ENCODE measurements around the gene GUCY1A2.

The GUCY1A2 gene

GRCh38 chr11:106998116-106998915 lies 20.0 kb downstream of the GUCY1A2 start:
- H3K4me3 ChIP-seq: no peak overlapping the region
- DNase-seq (ENCODE audit: low spot score): no peak
- no peak for TF ChIP-seq CTCF (IDR thresholded peaks at IDR 0.05)
- H3K27ac ChIP-seq: no peak overlapping the region

DNA sequence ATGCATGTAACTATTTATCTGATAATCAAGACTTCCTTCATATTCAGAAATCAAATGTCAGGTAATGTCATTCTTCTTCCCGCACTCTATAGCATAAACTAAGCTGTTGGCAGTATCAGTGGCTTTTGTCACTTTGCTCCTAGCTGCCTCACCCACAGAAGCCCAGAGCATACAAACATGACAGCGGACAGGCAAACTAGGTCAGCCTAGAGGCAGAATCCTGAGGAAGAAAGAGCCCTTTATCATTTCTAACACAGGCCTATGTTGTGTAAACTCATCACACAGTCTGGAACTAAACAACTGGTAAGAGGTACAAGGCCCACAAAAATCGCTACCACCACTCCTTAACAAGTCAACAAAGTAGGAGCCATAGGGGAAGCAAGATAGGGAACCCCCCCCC lies 21.0 kb downstream of the GUCY1A2 start:
- Histone ChIP-seq H3K27ac (no peak overlapping the region), H3K4me3 (no peak overlapping the region)
- DNase-seq (ENCODE audit: low spot score): no peak
- TF ChIP-seq CTCF (IDR thresholded peaks at IDR 0.05): no peak

DNA sequence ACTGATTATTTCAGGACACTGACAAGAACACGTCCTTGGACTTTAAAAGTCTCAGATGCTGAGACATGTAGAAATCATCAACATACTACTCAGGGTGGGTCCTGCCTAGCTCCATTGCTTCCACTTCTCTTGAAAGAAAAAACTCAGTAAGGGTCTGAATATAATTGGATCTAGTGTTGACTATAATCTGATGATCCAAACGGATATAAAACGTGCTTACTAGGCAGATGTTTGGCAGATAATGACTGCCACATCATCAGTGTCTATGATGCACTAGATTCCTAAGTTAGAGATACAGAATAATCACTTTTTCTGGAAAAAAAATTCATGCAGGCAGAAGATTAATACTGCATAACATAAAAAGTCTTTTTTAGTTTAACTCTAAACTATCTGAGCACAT lies 21.6 kb downstream of the GUCY1A2 start:
- no peak for DNase-seq (ENCODE audit: low spot score)
- TF ChIP-seq CTCF (IDR thresholded peaks at IDR 0.05): no peak
- Histone ChIP-seq H3K27ac (no peak overlapping the region), H3K4me3 (no peak overlapping the region)

GRCh38 chr11:106990331-106990730 lies 27.9 kb downstream of the GUCY1A2 start:
- TF ChIP-seq CTCF (IDR thresholded peaks at IDR 0.05): no peak
- no peak for DNase-seq (ENCODE audit: low spot score)
- Histone ChIP-seq H3K27ac (no peak overlapping the region), H3K4me3 (no peak overlapping the region)

DNA sequence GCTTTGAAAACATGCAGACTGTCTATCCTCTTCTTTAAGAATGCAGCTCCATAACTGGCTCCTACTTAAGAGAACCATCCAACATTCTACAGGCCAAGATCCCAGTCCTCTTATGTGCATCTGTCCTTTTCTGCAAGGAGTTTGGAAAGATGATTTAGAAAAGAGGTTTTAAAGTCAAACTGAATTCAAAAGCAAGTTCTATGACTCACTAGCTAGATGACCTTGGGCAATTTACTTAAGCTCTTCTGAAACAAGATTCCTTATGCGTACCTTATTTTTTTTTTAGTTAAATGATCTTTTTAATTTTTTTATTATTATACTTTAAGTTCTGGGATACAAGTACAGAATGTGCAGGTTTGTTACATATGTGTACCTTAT lies 29.2 kb downstream of the GUCY1A2 start:
- TF ChIP-seq CTCF (IDR thresholded peaks at IDR 0.05): no peak
- Histone ChIP-seq H3K4me3 (no peak overlapping the region), H3K27ac (peak overlapping the region in 1 of 2 donors; percentile 77)

DNA sequence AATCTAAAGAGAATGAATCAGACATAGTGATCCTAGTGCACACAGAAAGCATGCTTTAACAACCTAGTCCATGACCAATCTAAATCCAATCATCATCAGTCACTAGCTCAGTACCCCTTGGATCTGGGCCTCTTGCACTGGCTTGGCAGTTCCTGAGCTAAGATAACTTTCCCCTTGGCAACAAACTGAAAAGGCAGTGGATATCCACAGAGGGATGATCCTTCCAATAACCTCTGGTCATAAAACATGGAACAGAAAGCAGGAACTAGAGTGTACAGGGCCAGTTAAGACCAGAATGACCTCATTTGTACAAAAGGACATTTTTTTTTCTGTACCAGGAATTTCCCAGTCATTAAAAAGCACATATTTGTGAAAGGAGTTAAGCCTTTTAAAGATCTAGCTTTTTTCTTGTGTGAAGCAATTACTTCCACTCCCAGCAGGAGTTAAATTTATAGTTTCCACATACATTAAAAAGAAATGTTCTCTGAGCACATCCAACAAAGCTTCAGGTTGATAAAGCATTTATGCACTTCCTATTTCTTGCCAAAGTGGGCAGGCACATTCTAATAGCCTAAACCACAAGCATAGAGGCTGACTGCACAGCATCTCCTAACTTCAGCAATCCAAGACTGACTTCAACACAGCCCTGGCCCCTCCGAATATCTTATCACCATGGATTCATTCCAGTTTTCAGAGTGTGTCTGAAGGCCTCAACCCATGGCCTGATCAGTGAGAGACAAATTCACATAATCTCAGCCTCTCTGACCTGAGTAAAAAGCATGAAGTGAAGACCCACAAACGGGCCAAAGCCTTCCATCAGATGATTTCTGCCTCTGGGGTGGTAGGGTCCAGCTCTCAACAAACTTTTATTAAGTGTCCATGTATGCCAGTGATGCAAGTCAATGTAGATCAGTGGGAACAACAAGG lies 29.9 kb downstream of the GUCY1A2 start:
- no peak for DNase-seq (ENCODE audit: low spot score)
- no peak for TF ChIP-seq CTCF (IDR thresholded peaks at IDR 0.05)
- Histone ChIP-seq H3K27ac (peak overlapping the region in 1 of 2 donors; percentile 77), H3K4me3 (no peak overlapping the region)

More for the DNA sequence above, 29.2 kb downstream of the GUCY1A2 start:
- DNase-seq (ENCODE audit: low spot score): no peak
